ENCODE results near the gene TUBA1B. TPM values are rescaled to one million over a fixed set of nuclear protein-coding genes. Genes with fewer than 3 reads are reported as not detected.

Gene TUBA1B
- total RNA-seq, 1 experiment from 2014 or later = 4,374 TPM

GRCh38 chr12:49086116-49086515, 45.1 kb downstream of the TUBA1B start:
- BruUV-seq (replicated peaks) = no TSS peak
- DNase-seq = no peak
- ATAC-seq = no peak
- Histone ChIP-seq H3K9me3 (ENCODE audit: low read length) (no peaks in the 10 kb centered on the region), H3K4me1 (ENCODE audit: insufficient read depth, low read length) (peaks cover 11% of the 10 kb centered on the region), H4K20me1 (ENCODE audit: low read length) (no peaks in the 10 kb centered on the region), H3K79me2 (ENCODE audit: low read length) (no peaks in the 10 kb centered on the region), H3F3A (ENCODE audit: low read length, unreplicated experiment) (no peaks in the 10 kb centered on the region), H2AFZ (ENCODE audit: low read length) (no peak overlapping the region), H3K9ac (ENCODE audit: low read length) (no peak overlapping the region), H3K27me3 (ENCODE audit: low read length) (peaks cover 16% of the 10 kb centered on the region), H3K36me3 (ENCODE audit: low read depth, low read length) (no peaks in the 10 kb centered on the region), H3K27ac (ENCODE audit: low read length) (no peak overlapping the region), H3K9me2 (replicated peaks; ENCODE audit: low read length) (no peaks in the 10 kb centered on the region), H3K4me3 (ENCODE audit: low read length) (no peak overlapping the region), H3K4me2 (ENCODE audit: low read length) (no peak overlapping the region)
- TF ChIP-seq EZH2phosphoT487 (IDR thresholded peaks at IDR 0.05; ENCODE audit: borderline replicate concordance, low read length) = no peak
- no peak for TF ChIP-seq CTCF (conservative IDR thresholded peaks at IDR 0.05; ENCODE audit: low read depth, low read length)
- no peak for TF ChIP-seq EZH2 (IDR thresholded peaks at IDR 0.05; ENCODE audit: low read length, unreplicated experiment)
- intact Hi-C loops (cut with micrococcal nuclease) = no loop called here
- POLR2A ChIA-PET (ENCODE audit: unreplicated experiment) = interaction anchor here (0.6 kb wide), 1 partner anchor 29 kb away, joined by 6 read pairs; no protein-coding TSS in a partner anchor
- CTCF ChIA-PET = interaction anchor here (0.6 kb wide), 1 partner anchor 149 kb away, joined by 6 read pairs; no protein-coding TSS in a partner anchor

- H2AFZ ChIP-seq (ENCODE audit: low read length) = no peak overlapping the region
- no peaks in the 10 kb centered on the region for H3K36me3 ChIP-seq (ENCODE audit: low read depth, low read length)
- intact Hi-C loops (cut with micrococcal nuclease) = no loop called here
- no peak overlapping the region for H3K4me2 ChIP-seq (ENCODE audit: low read length)
- POLR2A ChIA-PET (ENCODE audit: unreplicated experiment) = no interaction called here
- no peaks in the 10 kb centered on the region for H3K9me3 ChIP-seq (ENCODE audit: low read length)
- TF ChIP-seq CTCF (conservative IDR thresholded peaks at IDR 0.05; ENCODE audit: low read depth, low read length) = no peak
- H3K9ac ChIP-seq (ENCODE audit: low read length) = no peak overlapping the region
- no peak for ATAC-seq
- no peak overlapping the region for H3K27ac ChIP-seq (ENCODE audit: low read length)
- H4K20me1 ChIP-seq (ENCODE audit: low read length) = no peaks in the 10 kb centered on the region
- peaks cover 11% of the 10 kb centered on the region for H3K4me1 ChIP-seq (ENCODE audit: insufficient read depth, low read length)
- CTCF ChIA-PET = no interaction called here
- no peak for DNase-seq
- no peaks in the 10 kb centered on the region for H3F3A ChIP-seq (ENCODE audit: low read length, unreplicated experiment)
- no peaks in the 10 kb centered on the region for H3K27me3 ChIP-seq (ENCODE audit: low read length)
- BruUV-seq (replicated peaks) = no TSS peak
- no peaks in the 10 kb centered on the region for H3K9me2 ChIP-seq (replicated peaks; ENCODE audit: low read length)
- no peak overlapping the region for H3K4me3 ChIP-seq (ENCODE audit: low read length)
- no peaks in the 10 kb centered on the region for H3K79me2 ChIP-seq (ENCODE audit: low read length)
These were observed 46.8 kb downstream of the TUBA1B start for GRCh38 chr12:49084438-49084837.

- no peak for DNase-seq
- Histone ChIP-seq H3K9me2 (replicated peaks; ENCODE audit: low read length) (no peaks in the 10 kb centered on the region), H2AFZ (ENCODE audit: low read length) (no peak overlapping the region), H3K9me3 (ENCODE audit: low read length) (no peaks in the 10 kb centered on the region), H3K36me3 (ENCODE audit: low read depth, low read length) (no peaks in the 10 kb centered on the region), H3K79me2 (ENCODE audit: low read length) (no peaks in the 10 kb centered on the region), H3F3A (ENCODE audit: low read length, unreplicated experiment) (no peaks in the 10 kb centered on the region), H3K27me3 (ENCODE audit: low read length) (no peaks in the 10 kb centered on the region), H3K4me3 (ENCODE audit: low read length) (no peak overlapping the region), H3K4me1 (ENCODE audit: insufficient read depth, low read length) (no peaks in the 10 kb centered on the region), H3K9ac (ENCODE audit: low read length) (no peak overlapping the region), H4K20me1 (ENCODE audit: low read length) (no peaks in the 10 kb centered on the region), H3K27ac (ENCODE audit: low read length) (no peak overlapping the region), H3K4me2 (ENCODE audit: low read length) (no peak overlapping the region)
- no peak for ATAC-seq
- no TSS peak for BruUV-seq (replicated peaks)
- ChIA-PET POLR2A (ENCODE audit: unreplicated experiment) (no interaction called here), CTCF (no interaction called here)
- intact Hi-C loops (cut with micrococcal nuclease) = no loop called here
- TF ChIP-seq EZH2phosphoT487 (IDR thresholded peaks at IDR 0.05; ENCODE audit: borderline replicate concordance, low read length) (no peak), CTCF (conservative IDR thresholded peaks at IDR 0.05; ENCODE audit: low read depth, low read length) (no peak), EZH2 (IDR thresholded peaks at IDR 0.05; ENCODE audit: low read length, unreplicated experiment) (no peak)
These were observed 51.4 kb downstream of the TUBA1B start for GRCh38 chr12:49079793-49080192.

Other genes starting within 250 kb of the TUBA1B start
- gene FKBP11, start 205.9 kb downstream of the TUBA1B start, total RNA-seq (2014; rRNA removed) = 9.7 and 16.4 TPM in 2 replicates
- gene ARF3, start 173.9 kb downstream of the TUBA1B start, total RNA-seq (2014; rRNA removed) = 85.5 and 93.0 TPM in 2 replicates
- gene WNT10B, start 159.7 kb downstream of the TUBA1B start, total RNA-seq (2014; rRNA removed) = 3.7 and 7.4 TPM in 2 replicates
- gene WNT1, start 153.1 kb downstream of the TUBA1B start, total RNA-seq (2014; rRNA removed) = not detected in 2 replicates
- 3.5 and 5.6 TPM in 2 replicates for gene DDN, start 132.0 kb downstream of the TUBA1B start, total RNA-seq (2014; rRNA removed)
- 62.1 and 66.5 TPM in 2 replicates for gene PRKAG1, start 112.6 kb downstream of the TUBA1B start, total RNA-seq (2014; rRNA removed)
- gene KMT2D, start 70.6 kb downstream of the TUBA1B start, total RNA-seq (2014; rRNA removed) = 41.9 and 51.7 TPM in 2 replicates
- gene RHEBL1, start 61.4 kb downstream of the TUBA1B start, total RNA-seq (2014; rRNA removed) = 4.2 and 5.0 TPM in 2 replicates
- gene DHH, start 36.6 kb downstream of the TUBA1B start, total RNA-seq (2014; rRNA removed) = 0.04 and 0.23 TPM in 2 replicates
- gene LMBR1L, start 20.5 kb downstream of the TUBA1B start, total RNA-seq (2014; rRNA removed) = 17.1 and 18.5 TPM in 2 replicates
- 46.1 and 46.9 TPM in 2 replicates for gene TUBA1A, start 57.7 kb upstream of the TUBA1B start, total RNA-seq (2014; rRNA removed)
- 1,285 and 1,376 TPM in 2 replicates for gene TUBA1C, start 133.7 kb upstream of the TUBA1B start, total RNA-seq (2014; rRNA removed)
- 0.15 TPM in 1 of 2 replicates, not detected in the other for gene PRPH, start 163.8 kb upstream of the TUBA1B start, total RNA-seq (2014; rRNA removed)
- 99.2 and 103 TPM in 2 replicates for gene TROAP, start 191.9 kb upstream of the TUBA1B start, total RNA-seq (2014; rRNA removed)
- 5.3 and 6.9 TPM in 2 replicates for gene C1QL4, start 205.8 kb upstream of the TUBA1B start, total RNA-seq (2014; rRNA removed)
- gene DNAJC22, start 215.5 kb upstream of the TUBA1B start, total RNA-seq (2014; rRNA removed) = 12.9 and 16.8 TPM in 2 replicates
- gene SPATS2, start 236.1 kb upstream of the TUBA1B start, total RNA-seq (2014; rRNA removed) = 27.0 and 29.0 TPM in 2 replicates

Measured in PC-3 (cell line).